HCT116 (cell line): ENCODE results near the gene NIPAL1. TPM values are rescaled to one million over a fixed set of nuclear protein-coding genes. Genes with fewer than 3 reads are reported as not detected.

ENCODE experiments used
- ATAC-seq: fragments of 200-7000 bp; cut with Tn5 transposase; 2 replicates; pipeline ENCODE4 v1.9.1; 2020; ENCODE audit warnings: mild to moderate bottlenecking, moderate library complexity
- BruUV-seq: library from RNA; stranded (reverse); fragments of 400-500 nt; replicated peaks from 2 replicates; lab custom pipeline; 2021; lab: Mats Ljungman, UMichigan
- CTCF ChIA-PET: fragments of 300-600 bp; sonication (Branson Sonifier 250); formaldehyde crosslinking; loops from one replicate; lab custom pipeline; 2021; ENCODE audit warnings: antibody characterized with exemption; lab: Charles Lee
- POLR2A ChIA-PET: fragments of 300-600, 350-600 bp; sonication (Branson Sonifier 250); formaldehyde crosslinking; loops from one replicate; lab custom pipeline; 2021; ENCODE audit warnings: antibody characterized with exemption; lab: Charles Lee
- RAD21 ChIA-PET, 2 experiments: fragments of 300-600 bp; sonication (Branson Sonifier 250); formaldehyde crosslinking; loops; one replicate each; lab custom pipeline; 2023; ENCODE audit warnings: low total read pairs in 2 of 2; ENCODE audit not compliant: uncharacterized antibody in 2 of 2, unreplicated experiment in 2 of 2, low non-redundant PET in 1 of 2; lab: Charles Lee
- DNase-seq: peaks from one replicate; pipeline ENCODE4 v3.0.0-alpha.2; 2010; ENCODE audit warnings: low read depth, low spot score
- H2AFZ ChIP-seq: fragments of 200-600 bp; shearing (Covaris generic), sonication (generic); 2 replicates; pipeline ENCODE4 v1.6.1; 2017; ENCODE audit warnings: low read depth, mixed run types, mixed read lengths, antibody characterized with exemption, low read length; ENCODE audit not compliant: poor library complexity, severe bottlenecking
- H3K27ac ChIP-seq: 2 replicates; pipeline ENCODE4 v1.5.1; 2012; ENCODE audit warnings: low read depth, low read length
- H3K27me3 ChIP-seq: fragments of 200-600 bp; sonication (generic); 2 replicates; pipeline ENCODE4 v1.6.1; 2016; ENCODE audit warnings: mixed run types, low read length, mixed read lengths; ENCODE audit not compliant: insufficient read depth
- H3K36me3 ChIP-seq, 2 experiments: fragments of 200-500 bp in 1 of 2; fragments of 200-600 bp in 1 of 2; sonication (Bioruptor generic) in 1 of 2; sonication (generic) in 1 of 2; 2 replicates each; pipeline versions ENCODE4 v1.5.1 to v1.6.1; 2014 to 2016; ENCODE audit warnings: low read length in 2 of 2, inconsistent platforms in 1 of 2, mixed read lengths in 1 of 2, mixed run types in 1 of 2; ENCODE audit not compliant: insufficient read depth in 2 of 2, control insufficient read depth in 1 of 2
- H3K4me1 ChIP-seq, 2 experiments: fragments of 200-600 bp in 1 of 2; sonication (generic) in 1 of 2; 2 replicates each; pipeline versions ENCODE4 v1.5.1 to v1.6.1; 2012 to 2017; ENCODE audit warnings: low read length in 2 of 2, inconsistent platforms in 1 of 2, mild to moderate bottlenecking in 1 of 2, mixed read lengths in 1 of 2, mixed run types in 1 of 2, moderate library complexity in 1 of 2; ENCODE audit not compliant: insufficient read depth in 2 of 2, control insufficient read depth in 1 of 2
- H3K4me2 ChIP-seq: fragments of 200-600 bp; sonication (generic); 2 replicates; pipeline ENCODE4 v1.6.1; 2017; ENCODE audit warnings: mixed run types, low read length, mixed read lengths
- H3K4me3 ChIP-seq, 2 experiments: fragments of 200-600 bp in 1 of 2; sonication (generic) in 1 of 2; replicated peaks in 1 of 2; 2 replicates each; pipeline ENCODE4 v1.5.1; 2011 to 2016; ENCODE audit warnings: low read length in 2 of 2, control low read depth in 1 of 2, low read depth in 1 of 2, mild to moderate bottlenecking in 1 of 2, mixed read lengths in 1 of 2, mixed run types in 1 of 2
- H3K79me2 ChIP-seq: fragments of 200-600 bp; sonication (generic); 2 replicates; pipeline ENCODE4 v1.6.1; 2017; ENCODE audit warnings: mild to moderate bottlenecking, mixed run types, low read length, moderate library complexity, mixed read lengths; ENCODE audit not compliant: insufficient read depth
- H3K9ac ChIP-seq: fragments of 200-600 bp; sonication (generic); 2 replicates; pipeline ENCODE4 v1.6.1; 2016; ENCODE audit warnings: low read length, mixed read lengths
- H3K9me2 ChIP-seq: fragments of 200-600 bp; sonication (generic), shearing (Covaris generic); 2 replicates; pipeline ENCODE4 v1.6.1; 2017; ENCODE audit warnings: mixed run types, mild to moderate bottlenecking, moderate library complexity; ENCODE audit not compliant: insufficient read depth
- H3K9me3 ChIP-seq, 2 experiments: fragments of 200-500 bp in 1 of 2; fragments of 200-600 bp in 1 of 2; sonication (Bioruptor generic) in 1 of 2; sonication (generic) in 1 of 2; 2 replicates each; pipeline ENCODE4 v1.6.1; 2014 to 2017; ENCODE audit warnings: low read length in 2 of 2, mixed read lengths in 2 of 2, inconsistent platforms in 1 of 2, low read depth in 1 of 2, mild to moderate bottlenecking in 1 of 2, mixed run types in 1 of 2, moderate library complexity in 1 of 2; ENCODE audit not compliant: control insufficient read depth in 1 of 2, insufficient read depth in 1 of 2
- H4K20me1 ChIP-seq: fragments of 200-600 bp; sonication (generic), shearing (Covaris generic); 2 replicates; pipeline ENCODE4 v1.6.1; 2017; ENCODE audit warnings: mixed run types, mild to moderate bottlenecking, moderate library complexity; ENCODE audit not compliant: insufficient read depth
- ELF1 ChIP-seq: IDR thresholded peaks from 2 replicates; pipeline ENCODE4 v1.6.1; 2012; ENCODE audit warnings: low read depth, borderline replicate concordance
- EZH2phosphoT487 ChIP-seq: fragments of 200-600 bp; IDR thresholded peaks from 2 replicates; pipeline ENCODE4 v1.6.1; 2018; ENCODE audit warnings: antibody characterized with exemption, borderline replicate concordance
- REST ChIP-seq: IDR thresholded peaks from 2 replicates; pipeline ENCODE4 v1.6.1; 2012; ENCODE audit warnings: low read depth
- SRF ChIP-seq: IDR thresholded peaks from 2 replicates; pipeline ENCODE4 v1.6.1; 2012; ENCODE audit warnings: low read depth
- ZBTB33 ChIP-seq: IDR thresholded peaks from 2 replicates; pipeline ENCODE4 v1.6.1; 2011; ENCODE audit warnings: mild to moderate bottlenecking, low read length, moderate library complexity; ENCODE audit not compliant: insufficient replicate concordance; ENCODE audit errors: extremely low read depth
- ZFX ChIP-seq: fragments of 450-650 bp; IDR thresholded peaks from 2 replicates; pipeline ENCODE4 v1.6.1; 2017
- ZNF274 ChIP-seq: fragments of 200-500 bp; sonication (Bioruptor generic); IDR thresholded peaks from 2 replicates; pipeline ENCODE4 v1.6.1; 2014; ENCODE audit warnings: mild to moderate bottlenecking, low read depth, low read length, inconsistent platforms
- intact Hi-C: fragments of 100-400 bp; cut with micrococcal nuclease; formaldehyde crosslinking; loops from 2 replicates; pipeline ENCODE4 v1.10.0; 2022
- total RNA-seq: library from RNA; stranded (reverse); gene quantifications from one replicate; pipeline ENCODE4 v1.2.1, GENCODE V29; 2021; ENCODE audit not compliant: unreplicated experiment
- TF ChIP-seq, protein P1 (sequence below), 3 experiments: fragments of 200-600 bp in 1 of 3; sonication (generic) in 1 of 3; IDR thresholded peaks in 2 of 3; conservative IDR thresholded peaks in 1 of 3; 2 replicates each; pipeline ENCODE4 v1.5.1; 2012 to 2017; ENCODE audit warnings: low read depth in 2 of 3, low read length in 2 of 3, antibody characterized with exemption in 1 of 3, borderline replicate concordance in 1 of 3, control low read depth in 1 of 3, mild to moderate bottlenecking in 1 of 3, mixed read lengths in 1 of 3, mixed run types in 1 of 3, moderate library complexity in 1 of 3; ENCODE audit not compliant: insufficient read depth in 1 of 3

The NIPAL1 gene
- total RNA-seq, 1 experiment from 2014 or later = 7.0 TPM

DNA sequence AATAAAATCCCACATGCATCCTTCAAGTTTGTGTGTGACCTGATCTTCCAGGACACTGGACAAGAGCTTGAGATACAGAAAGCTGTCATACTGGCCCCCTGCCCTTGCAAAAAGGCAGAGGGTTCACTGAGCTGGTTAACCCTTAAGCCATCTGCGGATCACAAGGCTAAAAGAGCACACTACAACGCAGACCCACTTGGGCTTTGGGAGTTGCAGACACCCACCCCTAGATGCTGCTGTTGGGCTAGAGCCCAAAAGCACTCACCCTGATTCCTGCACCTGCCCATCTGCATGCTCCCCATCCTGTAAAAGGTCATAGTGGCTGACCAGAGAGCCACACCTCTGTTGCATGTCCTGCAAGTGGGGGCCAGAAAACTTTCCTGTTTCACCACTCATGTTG lies 66.4 kb downstream of the NIPAL1 start:
- BruUV-seq = no TSS peak
- ChIA-PET CTCF (no interaction called here), RAD21 (no interaction called here), POLR2A (no interaction called here)
- no peaks in the 10 kb centered on the region for H3K36me3 ChIP-seq
- no peaks in the 10 kb centered on the region for H4K20me1 ChIP-seq
- no peaks in the 10 kb centered on the region for H3K79me2 ChIP-seq
- ATAC-seq (no peak), DNase-seq (no peak)
- no peaks in the 10 kb centered on the region for H3K9me2 ChIP-seq
- TF ChIP-seq ZFX = no peak
- TF ChIP-seq ZNF274 = no peak
- no peak for TF ChIP-seq ZBTB33
- no peak for TF ChIP-seq REST
- TF ChIP-seq, protein P1, sequence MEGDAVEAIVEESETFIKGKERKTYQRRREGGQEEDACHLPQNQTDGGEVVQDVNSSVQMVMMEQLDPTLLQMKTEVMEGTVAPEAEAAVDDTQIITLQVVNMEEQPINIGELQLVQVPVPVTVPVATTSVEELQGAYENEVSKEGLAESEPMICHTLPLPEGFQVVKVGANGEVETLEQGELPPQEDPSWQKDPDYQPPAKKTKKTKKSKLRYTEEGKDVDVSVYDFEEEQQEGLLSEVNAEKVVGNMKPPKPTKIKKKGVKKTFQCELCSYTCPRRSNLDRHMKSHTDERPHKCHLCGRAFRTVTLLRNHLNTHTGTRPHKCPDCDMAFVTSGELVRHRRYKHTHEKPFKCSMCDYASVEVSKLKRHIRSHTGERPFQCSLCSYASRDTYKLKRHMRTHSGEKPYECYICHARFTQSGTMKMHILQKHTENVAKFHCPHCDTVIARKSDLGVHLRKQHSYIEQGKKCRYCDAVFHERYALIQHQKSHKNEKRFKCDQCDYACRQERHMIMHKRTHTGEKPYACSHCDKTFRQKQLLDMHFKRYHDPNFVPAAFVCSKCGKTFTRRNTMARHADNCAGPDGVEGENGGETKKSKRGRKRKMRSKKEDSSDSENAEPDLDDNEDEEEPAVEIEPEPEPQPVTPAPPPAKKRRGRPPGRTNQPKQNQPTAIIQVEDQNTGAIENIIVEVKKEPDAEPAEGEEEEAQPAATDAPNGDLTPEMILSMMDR (IDR thresholded peaks at IDR 0.05 in 2 of 3, conservative IDR thresholded peaks at IDR 0.05 in 1 of 3; ENCODE audit: borderline replicate concordance in 1 of 3, insufficient read depth in 1 of 3, low read depth in 2 of 3, low read length in 2 of 3) = no peak
- TF ChIP-seq ELF1 = no peak
- no peak for TF ChIP-seq SRF
- no peak for TF ChIP-seq EZH2phosphoT487
- no peaks in the 10 kb centered on the region for H3K9me3 ChIP-seq
- no peaks in the 10 kb centered on the region for H3K27me3 ChIP-seq
- H2AFZ ChIP-seq = no peak overlapping the region
- intact Hi-C loops = loop anchor here (10.0 kb wide), 1 partner anchor 518 kb away; no protein-coding TSS in a partner anchor
- H3K9ac ChIP-seq = no peak overlapping the region
- no peak overlapping the region for H3K27ac ChIP-seq
- no peak overlapping the region for H3K4me3 ChIP-seq
- peaks cover 24 to 36% of the 10 kb centered on the region in 2 experiments for H3K4me1 ChIP-seq
- no peak overlapping the region for H3K4me2 ChIP-seq
